ENCODE measurements around the gene VMO1.
A peak's percentile ranks its signal among the peaks of the same experiment; 100 is the strongest.

Gene VMO1

DNA sequence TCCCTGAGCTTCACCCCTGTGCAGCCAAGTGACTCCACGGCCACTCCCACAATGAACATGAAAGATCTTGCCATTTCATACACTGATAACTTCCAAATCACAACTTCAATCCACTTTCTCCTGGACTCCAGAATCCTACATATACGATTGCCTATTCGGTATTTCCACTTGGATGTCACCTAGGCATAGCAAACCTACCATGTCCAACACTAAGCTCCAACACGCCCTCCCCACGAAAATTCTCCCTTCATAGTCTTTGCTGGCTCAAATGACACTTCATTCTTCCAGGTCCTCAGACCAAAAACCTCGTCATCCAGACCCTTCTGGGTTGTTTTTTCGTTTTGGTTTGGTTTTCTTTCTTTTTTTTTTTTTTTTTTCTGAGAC, 4.5 kb upstream of the VMO1 start:
- Histone ChIP-seq H3K9me3 (replicated peaks; ENCODE audit: low read length) (no peaks in the 10 kb centered on the region), H3K27me3 (ENCODE audit: control insufficient read depth, insufficient read depth, low read length) (peaks cover 6% of the 10 kb centered on the region), H3K4me1 (ENCODE audit: control insufficient read depth, insufficient read depth, low read length) (peaks cover 25% of the 10 kb centered on the region), H3K4me2 (ENCODE audit: low read length) (peak overlapping the region; percentile 87), H3K4me3 (ENCODE audit: low read length) (peak overlapping the region; percentile 79), H3K36me3 (ENCODE audit: insufficient read depth, low read length) (no peaks in the 10 kb centered on the region), H3K9ac (ENCODE audit: low read depth, low read length) (peak overlapping the region; percentile 80)

DNA sequence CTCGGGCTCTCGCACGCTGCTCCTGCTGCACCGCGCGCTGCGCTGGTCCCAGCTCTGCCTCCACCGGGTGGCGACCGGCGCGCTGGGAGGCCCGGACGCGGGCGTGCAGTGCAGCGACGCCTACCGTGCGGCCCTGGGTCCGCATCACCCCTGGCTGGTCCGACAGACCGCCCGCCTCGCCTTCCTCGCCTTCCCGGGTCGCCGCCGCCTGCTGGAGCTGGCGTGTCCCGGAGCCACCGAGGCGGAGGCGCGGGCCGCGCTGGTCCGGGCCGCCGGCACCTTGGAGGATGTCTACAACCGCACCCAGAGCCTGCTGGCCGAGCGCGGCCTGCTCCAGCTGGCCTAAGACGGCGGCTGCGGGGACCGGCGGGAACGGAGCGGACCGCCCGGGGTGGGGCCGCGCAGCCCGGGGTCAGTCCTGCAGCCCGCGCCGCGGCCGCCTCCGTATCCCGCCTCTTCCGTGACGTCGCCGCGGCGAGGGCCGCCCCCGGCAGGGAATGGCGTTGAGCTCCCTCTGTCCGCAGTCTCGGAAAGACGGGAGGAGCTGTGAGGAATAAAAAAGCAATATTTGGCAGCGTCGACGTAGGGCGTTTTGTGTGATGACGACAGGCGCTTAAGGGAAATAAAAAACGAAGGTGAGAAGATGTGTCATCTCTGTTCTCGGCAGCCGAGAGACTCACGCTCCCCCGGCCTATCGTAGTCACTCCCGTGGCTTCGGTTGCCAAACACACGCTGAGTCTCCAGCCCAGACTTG, 4.0 kb upstream of the VMO1 start:
- peak overlapping the region; percentile 80 for H3K9ac ChIP-seq (ENCODE audit: low read depth, low read length)
- H3K36me3 ChIP-seq (ENCODE audit: insufficient read depth, low read length): no peaks in the 10 kb centered on the region
- peaks cover 27% of the 10 kb centered on the region for H3K4me1 ChIP-seq (ENCODE audit: control insufficient read depth, insufficient read depth, low read length)
- peak overlapping the region; percentile 87 for H3K4me2 ChIP-seq (ENCODE audit: low read length)
- peak overlapping the region; percentile 79 for H3K4me3 ChIP-seq (ENCODE audit: low read length)
- H3K27me3 ChIP-seq (ENCODE audit: control insufficient read depth, insufficient read depth, low read length): peaks cover 11% of the 10 kb centered on the region
- no peaks in the 10 kb centered on the region for H3K9me3 ChIP-seq (replicated peaks; ENCODE audit: low read length)

DNA sequence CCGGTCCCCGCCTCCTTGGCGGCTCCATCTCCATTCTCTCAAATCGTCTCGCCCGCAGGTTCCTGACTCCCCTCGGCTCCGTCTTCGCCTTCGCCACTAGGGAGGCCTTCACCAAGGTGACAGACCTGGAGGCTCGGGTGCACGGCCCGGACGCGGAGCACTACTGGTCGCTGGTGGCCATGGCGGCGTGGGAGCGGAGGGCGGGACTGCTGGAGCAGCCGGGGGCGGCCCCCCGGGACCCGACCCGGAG, 3.5 kb upstream of the VMO1 start:
- Histone ChIP-seq H3K36me3 (ENCODE audit: insufficient read depth, low read length) (no peaks in the 10 kb centered on the region), H3K27me3 (ENCODE audit: control insufficient read depth, insufficient read depth, low read length) (peaks cover 11% of the 10 kb centered on the region), H3K9me3 (replicated peaks; ENCODE audit: low read length) (no peaks in the 10 kb centered on the region), H3K4me1 (ENCODE audit: control insufficient read depth, insufficient read depth, low read length) (peaks cover 27% of the 10 kb centered on the region), H3K4me2 (ENCODE audit: low read length) (peak overlapping the region; percentile 87), H3K9ac (ENCODE audit: low read depth, low read length) (peak overlapping the region; percentile 80), H3K4me3 (ENCODE audit: low read length) (peak overlapping the region; percentile 79)

DNA sequence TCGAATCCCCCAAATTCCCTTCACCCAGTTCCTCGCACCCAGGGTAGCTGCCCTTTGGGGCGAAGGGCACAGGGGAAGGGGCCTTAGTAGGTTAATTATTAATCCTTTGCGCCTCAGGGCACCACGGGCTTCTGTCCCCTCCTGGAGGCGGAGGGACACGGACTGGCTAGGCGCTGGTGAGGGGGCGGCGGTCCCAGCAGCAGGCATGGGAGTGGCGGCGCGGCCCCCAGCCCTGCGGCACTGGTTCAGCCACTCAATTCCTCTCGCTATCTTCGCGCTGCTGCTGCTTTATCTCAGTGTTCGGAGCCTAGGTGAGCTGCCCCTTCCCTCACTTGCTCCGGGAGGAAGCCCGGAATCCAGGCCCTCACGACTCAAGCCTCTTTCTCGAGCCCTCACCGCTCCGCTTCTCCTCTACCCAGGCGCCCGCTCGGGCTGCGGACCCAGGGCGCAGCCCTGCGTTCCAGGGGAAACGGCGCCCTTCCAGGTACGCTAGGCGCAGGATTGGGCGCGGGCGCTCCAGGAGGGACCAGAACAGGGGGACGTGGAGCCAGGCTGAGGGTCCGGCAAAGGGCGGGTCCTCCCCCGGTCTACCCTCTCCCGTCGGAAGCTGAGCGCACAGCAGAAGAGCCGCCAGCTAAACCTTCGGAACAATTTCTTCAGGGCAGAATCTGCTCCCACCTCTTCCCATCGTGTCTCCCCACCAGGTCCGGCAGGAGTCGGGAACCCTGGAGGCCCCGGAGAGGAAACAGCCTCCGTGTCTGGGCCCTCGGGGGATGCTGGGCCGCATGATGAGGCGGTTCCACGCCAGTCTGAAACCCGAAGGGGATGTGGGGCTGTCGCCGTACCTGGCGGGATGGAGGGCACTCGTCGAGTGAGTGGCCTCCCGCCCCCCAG, 2.9 kb upstream of the VMO1 start, which contains the start of gene GLTPD2:
GLTPD2 (plus strand) TSS at position 158 of the 894 bp plus-strand sequence; CDS start at position 206, 48 bp downstream.
- H3K27me3 ChIP-seq (ENCODE audit: control insufficient read depth, insufficient read depth, low read length): peaks cover 14% of the 10 kb centered on the region
- H3K4me3 ChIP-seq (ENCODE audit: low read length): peak within 1 kb of the TSS; percentile 79
- H3K9me3 ChIP-seq (replicated peaks; ENCODE audit: low read length): no peaks in the 10 kb centered on the region
- peaks cover 27% of the 10 kb centered on the region for H3K4me1 ChIP-seq (ENCODE audit: control insufficient read depth, insufficient read depth, low read length)
- H3K36me3 ChIP-seq (ENCODE audit: insufficient read depth, low read length): no peaks in the 10 kb centered on the region
- H3K4me2 ChIP-seq (ENCODE audit: low read length): peak within 1 kb of the TSS; percentile 87
- peak within 1 kb of the TSS; percentile 80 for H3K9ac ChIP-seq (ENCODE audit: low read depth, low read length)

DNA sequence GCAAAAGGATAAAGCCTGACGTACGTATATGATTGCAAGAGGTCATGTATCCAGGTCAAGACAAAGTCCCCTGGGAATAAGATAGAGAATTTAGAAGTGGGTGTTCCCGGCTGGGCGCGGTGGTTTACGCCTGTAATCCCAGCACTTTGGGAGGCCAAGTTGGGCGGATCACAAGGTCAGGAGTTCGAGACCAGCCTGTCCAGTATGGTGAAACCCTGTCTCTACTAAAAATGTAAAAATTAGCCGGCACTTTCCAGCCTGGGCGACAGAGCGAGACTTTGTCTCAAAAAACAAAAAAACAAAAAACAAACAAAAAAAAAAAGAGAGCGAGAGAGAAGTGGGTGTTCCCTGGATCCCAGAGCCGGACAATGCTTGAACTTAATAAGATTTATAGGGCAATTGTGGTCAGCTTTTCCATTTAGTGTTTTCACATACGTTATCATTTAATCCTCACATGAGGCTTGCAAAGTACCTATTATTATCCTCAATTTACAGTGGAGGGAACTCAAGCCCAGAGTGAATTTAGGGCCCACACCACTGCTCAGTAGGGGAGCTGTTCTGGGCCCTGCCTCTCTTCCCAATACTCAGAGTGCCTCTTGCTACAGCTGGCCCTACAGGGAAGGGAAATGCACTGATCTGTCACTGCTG, 2.1 kb upstream of the VMO1 start:
- H3K4me3 ChIP-seq (ENCODE audit: low read length): no peak overlapping the region

DNA sequence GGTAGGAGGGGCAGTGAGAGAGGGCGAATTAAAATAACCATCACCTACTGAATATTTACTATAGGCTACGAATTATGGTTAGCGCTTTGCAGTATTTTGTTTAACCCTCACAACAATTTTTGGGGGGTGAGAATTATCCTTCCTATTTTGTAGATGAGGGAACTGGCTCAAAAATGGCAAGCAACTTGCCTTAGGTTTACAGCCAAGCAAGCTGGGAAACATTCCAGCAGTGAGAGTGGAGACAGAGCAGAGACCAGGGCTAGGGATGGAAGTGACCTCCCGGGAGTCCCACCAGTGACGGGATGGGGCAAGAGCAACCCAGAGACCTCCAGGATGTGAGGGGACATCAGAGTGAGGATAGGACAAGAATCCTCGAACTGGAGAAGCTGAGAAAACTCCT, 352 bp upstream of the VMO1 start:
- peaks cover 29% of the 10 kb centered on the region for H3K27me3 ChIP-seq (ENCODE audit: control insufficient read depth, insufficient read depth, low read length)
- no peaks in the 10 kb centered on the region for H3K36me3 ChIP-seq (ENCODE audit: insufficient read depth, low read length)
- no peaks in the 10 kb centered on the region for H3K9me3 ChIP-seq (replicated peaks; ENCODE audit: low read length)
- peak overlapping the region; percentile 36 for H3K4me3 ChIP-seq (ENCODE audit: low read length)
- H3K9ac ChIP-seq (ENCODE audit: low read depth, low read length): no peak overlapping the region
- peak overlapping the region; percentile 67 for H3K4me2 ChIP-seq (ENCODE audit: low read length)
- peaks cover 27% of the 10 kb centered on the region for H3K4me1 ChIP-seq (ENCODE audit: control insufficient read depth, insufficient read depth, low read length)

More for the DNA sequence above, 2.1 kb upstream of the VMO1 start:
- Histone ChIP-seq H3K4me1 (ENCODE audit: control insufficient read depth, insufficient read depth, low read length) (peaks cover 27% of the 10 kb centered on the region), H3K36me3 (ENCODE audit: insufficient read depth, low read length) (no peaks in the 10 kb centered on the region), H3K27me3 (ENCODE audit: control insufficient read depth, insufficient read depth, low read length) (peaks cover 21% of the 10 kb centered on the region), H3K9ac (ENCODE audit: low read depth, low read length) (no peak overlapping the region), H3K9me3 (replicated peaks; ENCODE audit: low read length) (no peaks in the 10 kb centered on the region), H3K4me2 (ENCODE audit: low read length) (peak overlapping the region; percentile 87)

DNA sequence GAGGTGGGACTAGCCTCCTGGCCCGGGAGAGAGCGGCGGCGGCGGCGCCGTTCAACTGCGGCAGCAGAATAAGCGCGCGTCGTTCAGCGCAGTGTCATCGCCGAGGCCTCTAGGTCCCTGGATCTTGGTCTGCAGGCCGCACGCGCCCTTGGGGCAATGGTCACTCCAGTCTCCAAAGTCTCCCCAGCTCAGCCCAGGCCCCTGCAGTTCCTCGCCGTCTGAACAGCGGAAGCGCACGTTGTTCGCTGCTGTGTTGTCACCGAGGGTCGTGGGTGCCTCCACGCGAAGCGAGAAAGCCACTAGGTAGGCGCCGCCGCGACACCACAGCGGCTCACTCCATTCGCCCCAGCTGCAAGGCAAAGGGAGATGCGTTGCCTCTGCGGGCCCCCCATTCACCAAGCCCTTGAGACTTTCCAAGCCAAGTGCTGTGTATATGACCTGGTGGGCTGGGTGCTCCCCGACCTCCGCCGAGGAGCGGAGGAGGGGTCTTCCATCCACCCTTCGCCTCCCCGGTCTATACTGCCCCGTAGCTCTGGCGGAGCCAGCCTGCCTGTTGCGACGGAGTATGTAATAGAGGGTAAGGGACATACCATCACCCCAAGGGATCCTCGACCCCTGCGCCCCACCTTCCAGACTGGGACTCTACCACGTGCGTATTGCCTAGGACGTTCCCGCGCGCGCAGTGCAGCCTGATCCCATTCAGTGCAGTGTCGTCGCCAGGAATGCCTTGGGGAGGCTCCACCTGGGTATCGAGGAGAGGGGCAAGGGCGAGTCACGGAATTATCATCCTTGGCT, 656 bp downstream of the VMO1 start:
- Histone ChIP-seq H3K9ac (ENCODE audit: low read depth, low read length) (no peak overlapping the region), H3K36me3 (ENCODE audit: insufficient read depth, low read length) (no peaks in the 10 kb centered on the region), H3K4me3 (ENCODE audit: low read length) (peak overlapping the region; percentile 36), H3K27me3 (ENCODE audit: control insufficient read depth, insufficient read depth, low read length) (peaks cover 32% of the 10 kb centered on the region), H3K4me1 (ENCODE audit: control insufficient read depth, insufficient read depth, low read length) (peaks cover 24% of the 10 kb centered on the region), H3K4me2 (ENCODE audit: low read length) (peak overlapping the region; percentile 67), H3K9me3 (replicated peaks; ENCODE audit: low read length) (no peaks in the 10 kb centered on the region)

DNA sequence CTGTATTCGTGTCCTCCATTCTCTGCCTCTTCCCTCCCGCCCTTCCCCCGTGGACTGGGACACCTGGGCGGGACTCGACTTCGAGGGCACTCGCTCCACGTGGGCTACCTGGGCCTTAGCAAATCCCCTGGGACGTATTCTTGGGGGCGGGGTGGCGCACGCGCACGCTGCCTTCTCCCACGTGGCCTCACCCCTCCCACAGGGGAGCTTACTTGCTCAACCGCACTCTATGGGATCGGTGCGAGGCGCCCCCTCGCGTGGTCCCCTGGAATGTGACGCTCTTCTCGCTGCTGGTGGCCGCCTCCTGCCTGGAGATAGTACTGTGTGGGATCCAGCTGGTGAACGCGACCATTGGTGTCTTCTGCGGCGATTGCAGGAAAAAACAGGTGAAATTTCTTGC, 3.5 kb downstream of the VMO1 start:
- no peaks in the 10 kb centered on the region for H3K9me3 ChIP-seq (replicated peaks; ENCODE audit: low read length)
- no peaks in the 10 kb centered on the region for H3K36me3 ChIP-seq (ENCODE audit: insufficient read depth, low read length)
- H3K4me1 ChIP-seq (ENCODE audit: control insufficient read depth, insufficient read depth, low read length): peaks cover 15% of the 10 kb centered on the region
- H3K4me3 ChIP-seq (ENCODE audit: low read length): no peak overlapping the region
- H3K27me3 ChIP-seq (ENCODE audit: control insufficient read depth, insufficient read depth, low read length): peaks cover 55% of the 10 kb centered on the region
- H3K9ac ChIP-seq (ENCODE audit: low read depth, low read length): no peak overlapping the region
- no peak overlapping the region for H3K4me2 ChIP-seq (ENCODE audit: low read length)

DNA sequence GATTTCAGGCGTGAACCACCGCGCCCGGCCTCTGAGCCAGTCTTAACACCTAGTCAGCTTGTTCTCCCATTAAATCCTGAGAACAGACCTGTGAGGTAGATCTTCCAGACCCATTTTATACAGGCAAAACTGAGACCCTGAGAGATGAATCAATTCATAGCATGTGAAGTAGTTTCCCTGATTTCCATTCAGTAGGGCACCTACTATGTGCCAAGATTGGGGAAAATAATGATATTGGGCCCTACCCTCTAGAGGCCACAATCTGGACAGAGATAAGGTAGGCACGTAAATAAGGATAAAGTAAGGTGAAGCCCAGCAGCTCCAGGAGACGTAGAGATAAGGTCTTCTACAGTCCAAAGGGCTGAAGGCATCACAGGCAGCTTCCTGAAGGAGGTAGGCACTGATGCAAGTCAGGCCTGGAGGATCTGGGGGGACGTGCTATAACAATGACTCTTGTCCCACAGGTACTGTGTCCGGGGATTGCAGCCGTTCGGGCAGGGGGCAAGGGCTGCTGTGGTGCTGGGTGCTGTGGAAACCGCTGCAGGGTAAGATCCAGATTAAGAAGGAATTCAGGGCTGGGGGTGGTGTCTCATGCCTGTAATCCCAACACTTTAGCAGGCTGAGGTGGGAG, 5.7 kb downstream of the VMO1 start:
- no peak overlapping the region for H3K4me3 ChIP-seq (ENCODE audit: low read length)
- no peak overlapping the region for H3K4me2 ChIP-seq (ENCODE audit: low read length)
- no peak overlapping the region for H3K9ac ChIP-seq (ENCODE audit: low read depth, low read length)
- H3K9me3 ChIP-seq (replicated peaks; ENCODE audit: low read length): no peaks in the 10 kb centered on the region
- H3K36me3 ChIP-seq (ENCODE audit: insufficient read depth, low read length): no peaks in the 10 kb centered on the region
- H3K4me1 ChIP-seq (ENCODE audit: control insufficient read depth, insufficient read depth, low read length): peaks cover under 1% of the 10 kb centered on the region
- peaks cover 58% of the 10 kb centered on the region for H3K27me3 ChIP-seq (ENCODE audit: control insufficient read depth, insufficient read depth, low read length)

DNA sequence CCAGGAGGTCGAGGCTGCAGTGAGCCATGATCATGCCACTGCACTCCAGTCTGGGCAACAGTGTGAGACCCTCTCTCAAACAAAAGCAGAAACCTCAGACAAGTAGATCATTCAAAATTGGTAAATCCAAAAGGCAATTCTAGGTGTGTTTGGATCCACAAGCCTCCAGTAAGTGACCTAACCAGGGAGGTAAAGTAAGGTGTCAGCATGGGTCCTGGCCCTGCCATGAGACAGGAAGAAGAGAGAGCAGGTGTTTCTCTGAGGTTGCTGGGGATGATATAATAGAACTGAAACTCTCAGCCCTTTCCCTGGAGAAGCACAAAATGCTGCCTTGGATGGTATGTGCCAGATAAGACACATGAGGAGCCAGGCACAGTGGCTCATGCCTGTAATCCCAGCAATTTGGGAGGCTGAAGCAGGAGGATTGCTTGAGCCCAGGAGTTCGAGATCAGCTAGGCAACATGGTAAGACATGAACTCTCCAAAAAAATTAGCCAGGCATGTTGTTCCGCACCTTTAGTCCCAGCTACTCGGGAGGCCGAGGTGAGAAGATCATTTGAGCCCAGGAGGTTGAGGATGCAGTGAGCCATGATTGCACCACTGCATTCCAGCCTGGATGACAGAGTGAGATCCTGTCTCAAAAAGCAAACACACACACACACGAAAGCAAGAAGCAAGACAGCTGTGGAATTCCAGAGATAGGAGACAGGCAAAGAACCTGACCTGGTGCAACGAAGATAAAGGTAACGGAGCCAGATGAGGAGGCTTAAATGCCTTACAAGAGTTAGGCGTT, 8.0 kb downstream of the VMO1 start:
- no peak overlapping the region for H3K4me3 ChIP-seq (ENCODE audit: low read length)
- H3K9me3 ChIP-seq (replicated peaks; ENCODE audit: low read length): no peaks in the 10 kb centered on the region
- no peak overlapping the region for H3K4me2 ChIP-seq (ENCODE audit: low read length)
- H3K27me3 ChIP-seq (ENCODE audit: control insufficient read depth, insufficient read depth, low read length): peaks cover 53% of the 10 kb centered on the region
- no peak overlapping the region for H3K9ac ChIP-seq (ENCODE audit: low read depth, low read length)
- H3K4me1 ChIP-seq (ENCODE audit: control insufficient read depth, insufficient read depth, low read length): no peaks in the 10 kb centered on the region
- H3K36me3 ChIP-seq (ENCODE audit: insufficient read depth, low read length): no peaks in the 10 kb centered on the region
